Measurements from ENCODE around the gene KRTAP10-11.

DNA sequence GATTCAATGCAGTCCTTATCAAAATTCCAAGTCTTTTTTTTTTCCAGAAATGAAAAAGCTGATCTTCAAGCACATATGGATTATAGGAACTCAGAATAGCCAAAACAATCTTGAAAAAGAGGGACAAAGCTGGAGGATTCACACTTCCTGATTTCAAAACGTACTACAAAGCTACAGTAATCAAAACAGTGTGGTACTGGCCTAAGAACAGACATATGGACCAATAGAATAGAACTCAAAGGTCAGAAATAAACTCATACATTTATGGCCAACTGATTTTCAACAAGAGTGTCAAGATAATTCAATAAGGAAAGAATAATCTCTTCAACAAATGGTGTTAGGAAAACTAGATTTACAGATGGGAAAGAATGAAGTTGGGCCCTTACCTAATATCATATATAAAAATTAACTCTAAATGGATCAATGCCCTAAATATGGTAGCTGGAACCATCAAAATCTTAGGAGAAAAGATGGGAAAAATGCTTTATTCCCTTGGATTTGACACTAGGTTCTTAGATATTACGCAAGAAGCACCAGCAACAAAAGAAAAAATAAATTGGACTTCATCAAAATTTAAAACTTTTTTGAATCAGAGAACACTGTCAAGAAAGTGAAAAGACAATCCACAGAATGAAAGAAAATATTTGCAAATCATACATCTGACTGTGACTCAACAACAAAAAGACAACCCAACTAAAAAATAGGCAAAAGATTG is 46.7 kb downstream of the KRTAP10-11 start:
- TF ChIP-seq POLR2A (IDR thresholded peaks at IDR 0.05): no peak
- TF ChIP-seq, protein P1, sequence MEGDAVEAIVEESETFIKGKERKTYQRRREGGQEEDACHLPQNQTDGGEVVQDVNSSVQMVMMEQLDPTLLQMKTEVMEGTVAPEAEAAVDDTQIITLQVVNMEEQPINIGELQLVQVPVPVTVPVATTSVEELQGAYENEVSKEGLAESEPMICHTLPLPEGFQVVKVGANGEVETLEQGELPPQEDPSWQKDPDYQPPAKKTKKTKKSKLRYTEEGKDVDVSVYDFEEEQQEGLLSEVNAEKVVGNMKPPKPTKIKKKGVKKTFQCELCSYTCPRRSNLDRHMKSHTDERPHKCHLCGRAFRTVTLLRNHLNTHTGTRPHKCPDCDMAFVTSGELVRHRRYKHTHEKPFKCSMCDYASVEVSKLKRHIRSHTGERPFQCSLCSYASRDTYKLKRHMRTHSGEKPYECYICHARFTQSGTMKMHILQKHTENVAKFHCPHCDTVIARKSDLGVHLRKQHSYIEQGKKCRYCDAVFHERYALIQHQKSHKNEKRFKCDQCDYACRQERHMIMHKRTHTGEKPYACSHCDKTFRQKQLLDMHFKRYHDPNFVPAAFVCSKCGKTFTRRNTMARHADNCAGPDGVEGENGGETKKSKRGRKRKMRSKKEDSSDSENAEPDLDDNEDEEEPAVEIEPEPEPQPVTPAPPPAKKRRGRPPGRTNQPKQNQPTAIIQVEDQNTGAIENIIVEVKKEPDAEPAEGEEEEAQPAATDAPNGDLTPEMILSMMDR (IDR thresholded peaks at IDR 0.05): no peak

Data from adrenal gland (tissue), 5 donors.